ENCODE measurements around the gene AMPD3. TPM values are rescaled to one million over a fixed set of nuclear protein-coding genes. Genes with fewer than 3 reads are reported as not detected.

The AMPD3 gene
- total and polyA plus RNA-seq, 2 donors (not counting 1 experiment from before 2014, with no cell fraction given): 40.1 to 85.5 TPM

GRCh38 chr11:10522921-10523320 is 67.9 kb downstream of the AMPD3 start:
- CTCF ChIA-PET: interaction anchor here (1.0 to 1.5 kb wide), 4 partner anchors 8 to 110 kb away, joined by 3 to 4 read pairs (median 3); no protein-coding TSS in a partner anchor
- H3K27ac Mint-ChIP-seq: peak overlapping the region; percentile 54
- H3K27me3 ChIP-seq (replicated peaks in 1 of 4; ENCODE audit: control extremely low read depth in 1 of 4, control insufficient read depth in 3 of 4, insufficient read depth in 4 of 4, low read length in 3 of 4): no peaks in the 10 kb centered on the region
- no peak for ATAC-seq (ENCODE audit: low read depth)
- H3K4me3 Mint-ChIP-seq: no peak overlapping the region
- H3K4me2 ChIP-seq (replicated peaks; ENCODE audit: low read depth, low read length, poor library complexity, severe bottlenecking): no peak overlapping the region
- no peaks in the 10 kb centered on the region for H4K20me1 ChIP-seq (ENCODE audit: control insufficient read depth, insufficient read depth, low read length, poor library complexity, severe bottlenecking)
- no peaks in the 10 kb centered on the region for H3K27me3 Mint-ChIP-seq
- H3K27ac ChIP-seq (ENCODE audit: low read length in 2 of 2): peak overlapping the region in 1 of 2 donors; percentile 46
- 71% methylated on average over 2 of the region's 2 CpGs for WGBS (ENCODE audit: insufficient coverage)
- H3K9me3 Mint-ChIP-seq (ENCODE audit: insufficient read depth): no peaks in the 10 kb centered on the region
- H3K9ac ChIP-seq (ENCODE audit: low read length): no peak overlapping the region
- intact Hi-C loops (cut with micrococcal nuclease): no loop called here
- H3K79me2 ChIP-seq (ENCODE audit: control insufficient read depth, insufficient read depth, low read length): peaks cover 25% of the 10 kb centered on the region
- DNase-seq: no peak
- no peak overlapping the region for H3K4me3 ChIP-seq (ENCODE audit: control extremely low read depth in 1 of 5, extremely low read depth in 1 of 5, insufficient read depth in 1 of 5, low read depth in 2 of 5, low read length in 4 of 5)
- H3K9me3 ChIP-seq (ENCODE audit: control extremely low read depth in 1 of 3, control insufficient read depth in 2 of 3, insufficient read depth in 1 of 3, low read length in 2 of 3): no peaks in the 10 kb centered on the region
- H2AFZ ChIP-seq (ENCODE audit: insufficient read depth, low read depth, low read length, poor library complexity, severe bottlenecking): no peak overlapping the region
- H3K36me3 ChIP-seq (replicated peaks in 1 of 2; ENCODE audit: control extremely low read depth in 1 of 2, control insufficient read depth in 1 of 2, extremely low read depth in 1 of 2, insufficient read depth in 2 of 2, low read length in 1 of 2): peaks cover 27 to 86% of the 10 kb centered on the region in 2 experiments
- H3K4me1 ChIP-seq (ENCODE audit: control insufficient read depth in 2 of 2, insufficient read depth in 2 of 2, low read length in 2 of 2): no peaks in the 10 kb centered on the region
- TF ChIP-seq, protein P1, sequence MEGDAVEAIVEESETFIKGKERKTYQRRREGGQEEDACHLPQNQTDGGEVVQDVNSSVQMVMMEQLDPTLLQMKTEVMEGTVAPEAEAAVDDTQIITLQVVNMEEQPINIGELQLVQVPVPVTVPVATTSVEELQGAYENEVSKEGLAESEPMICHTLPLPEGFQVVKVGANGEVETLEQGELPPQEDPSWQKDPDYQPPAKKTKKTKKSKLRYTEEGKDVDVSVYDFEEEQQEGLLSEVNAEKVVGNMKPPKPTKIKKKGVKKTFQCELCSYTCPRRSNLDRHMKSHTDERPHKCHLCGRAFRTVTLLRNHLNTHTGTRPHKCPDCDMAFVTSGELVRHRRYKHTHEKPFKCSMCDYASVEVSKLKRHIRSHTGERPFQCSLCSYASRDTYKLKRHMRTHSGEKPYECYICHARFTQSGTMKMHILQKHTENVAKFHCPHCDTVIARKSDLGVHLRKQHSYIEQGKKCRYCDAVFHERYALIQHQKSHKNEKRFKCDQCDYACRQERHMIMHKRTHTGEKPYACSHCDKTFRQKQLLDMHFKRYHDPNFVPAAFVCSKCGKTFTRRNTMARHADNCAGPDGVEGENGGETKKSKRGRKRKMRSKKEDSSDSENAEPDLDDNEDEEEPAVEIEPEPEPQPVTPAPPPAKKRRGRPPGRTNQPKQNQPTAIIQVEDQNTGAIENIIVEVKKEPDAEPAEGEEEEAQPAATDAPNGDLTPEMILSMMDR (IDR thresholded peaks at IDR 0.05): no peak
- TF ChIP-seq EZH2 (IDR thresholded peaks at IDR 0.05; ENCODE audit: borderline replicate concordance, insufficient read depth, low read depth, low read length, poor library complexity, severe bottlenecking): no peak
- H3K4me1 Mint-ChIP-seq: peaks cover 22% of the 10 kb centered on the region
- POLR2A ChIA-PET: no interaction called here

- Histone ChIP-seq H4K20me1 (ENCODE audit: control insufficient read depth, insufficient read depth, low read length, poor library complexity, severe bottlenecking) (no peaks in the 10 kb centered on the region), H3K9me3 (ENCODE audit: control extremely low read depth in 1 of 3, control insufficient read depth in 2 of 3, insufficient read depth in 1 of 3, low read length in 2 of 3) (no peaks in the 10 kb centered on the region), H3K36me3 (replicated peaks in 1 of 2; ENCODE audit: control extremely low read depth in 1 of 2, control insufficient read depth in 1 of 2, extremely low read depth in 1 of 2, insufficient read depth in 2 of 2, low read length in 1 of 2) (peaks cover 30 to 89% of the 10 kb centered on the region in 2 experiments), H3K4me1 (ENCODE audit: control insufficient read depth in 2 of 2, insufficient read depth in 2 of 2, low read length in 2 of 2) (no peaks in the 10 kb centered on the region), H3K4me2 (replicated peaks; ENCODE audit: low read depth, low read length, poor library complexity, severe bottlenecking) (no peak overlapping the region), H3K9ac (ENCODE audit: low read length) (no peak overlapping the region), H3K27me3 (replicated peaks in 1 of 4; ENCODE audit: control extremely low read depth in 1 of 4, control insufficient read depth in 3 of 4, insufficient read depth in 4 of 4, low read length in 3 of 4) (no peaks in the 10 kb centered on the region), H3K4me3 (ENCODE audit: control extremely low read depth in 1 of 5, extremely low read depth in 1 of 5, insufficient read depth in 1 of 5, low read depth in 2 of 5, low read length in 4 of 5) (no peak overlapping the region), H3K27ac (ENCODE audit: low read length in 2 of 2) (no peak overlapping the region), H3K79me2 (ENCODE audit: control insufficient read depth, insufficient read depth, low read length) (peaks cover 28% of the 10 kb centered on the region), H2AFZ (ENCODE audit: insufficient read depth, low read depth, low read length, poor library complexity, severe bottlenecking) (no peak overlapping the region)
- no peak for TF ChIP-seq EZH2 (IDR thresholded peaks at IDR 0.05; ENCODE audit: borderline replicate concordance, insufficient read depth, low read depth, low read length, poor library complexity, severe bottlenecking)
- TF ChIP-seq, protein P1 (IDR thresholded peaks at IDR 0.05): no peak
- intact Hi-C loops (cut with micrococcal nuclease): no loop called here
- ATAC-seq (ENCODE audit: low read depth) (no peak), DNase-seq (no peak)
- Mint-ChIP-seq H3K4me1 (peaks cover 21% of the 10 kb centered on the region), H3K9me3 (ENCODE audit: insufficient read depth) (no peaks in the 10 kb centered on the region), H3K27ac (no peak overlapping the region), H3K27me3 (no peaks in the 10 kb centered on the region), H3K4me3 (no peak overlapping the region)
- ChIA-PET CTCF (interaction anchor here (0.7 kb wide), 1 partner anchor 139 kb away, joined by 3 read pairs; no protein-coding TSS in a partner anchor), POLR2A (no interaction called here)
- WGBS (ENCODE audit: insufficient coverage): no CpG with 5 or more reads among the region's 1 CpG
Observed at GRCh38 chr11:10524471-10524870, 69.4 kb downstream of the AMPD3 start.
